HCT116 (cell line): ENCODE measurements around the gene MYH14. TPM values are rescaled to one million over a fixed set of nuclear protein-coding genes. Genes with fewer than 3 reads are reported as not detected.
"Not testable (repeated sequence)": the region's sequence is repeated elsewhere in the genome, so short reads cannot be mapped to it uniquely, and the experiment has no call there.

ENCODE experiments used
- ATAC-seq: fragments of 200-7000 bp; cut with Tn5 transposase; 2 replicates; pipeline ENCODE4 v1.9.1; 2020; ENCODE audit warnings: mild to moderate bottlenecking, moderate library complexity
- BruUV-seq: library from RNA; stranded (reverse); fragments of 400-500 nt; replicated peaks from 2 replicates; lab custom pipeline; 2021; lab: Mats Ljungman, UMichigan
- CTCF ChIA-PET: fragments of 300-600 bp; sonication (Branson Sonifier 250); formaldehyde crosslinking; loops from one replicate; lab custom pipeline; 2021; ENCODE audit warnings: antibody characterized with exemption; lab: Charles Lee
- POLR2A ChIA-PET: fragments of 300-600, 350-600 bp; sonication (Branson Sonifier 250); formaldehyde crosslinking; loops from one replicate; lab custom pipeline; 2021; ENCODE audit warnings: antibody characterized with exemption; lab: Charles Lee
- RAD21 ChIA-PET, 2 experiments: fragments of 300-600 bp; sonication (Branson Sonifier 250); formaldehyde crosslinking; loops; one replicate each; lab custom pipeline; 2023; ENCODE audit warnings: low total read pairs in 2 of 2; ENCODE audit not compliant: uncharacterized antibody in 2 of 2, unreplicated experiment in 2 of 2, low non-redundant PET in 1 of 2; lab: Charles Lee
- DNase-seq: peaks from one replicate; pipeline ENCODE4 v3.0.0-alpha.2; 2010; ENCODE audit warnings: low read depth, low spot score
- H2AFZ ChIP-seq: fragments of 200-600 bp; shearing (Covaris generic), sonication (generic); 2 replicates; pipeline ENCODE4 v1.6.1; 2017; ENCODE audit warnings: low read depth, mixed run types, mixed read lengths, antibody characterized with exemption, low read length; ENCODE audit not compliant: poor library complexity, severe bottlenecking
- H3K27ac ChIP-seq: 2 replicates; pipeline ENCODE4 v1.5.1; 2012; ENCODE audit warnings: low read depth, low read length
- H3K27me3 ChIP-seq: fragments of 200-600 bp; sonication (generic); 2 replicates; pipeline ENCODE4 v1.6.1; 2016; ENCODE audit warnings: mixed run types, low read length, mixed read lengths; ENCODE audit not compliant: insufficient read depth
- H3K36me3 ChIP-seq, 2 experiments: fragments of 200-500 bp in 1 of 2; fragments of 200-600 bp in 1 of 2; sonication (Bioruptor generic) in 1 of 2; sonication (generic) in 1 of 2; 2 replicates each; pipeline versions ENCODE4 v1.5.1 to v1.6.1; 2014 to 2016; ENCODE audit warnings: low read length in 2 of 2, inconsistent platforms in 1 of 2, mixed read lengths in 1 of 2, mixed run types in 1 of 2; ENCODE audit not compliant: insufficient read depth in 2 of 2, control insufficient read depth in 1 of 2
- H3K4me1 ChIP-seq, 2 experiments: fragments of 200-600 bp in 1 of 2; sonication (generic) in 1 of 2; 2 replicates each; pipeline versions ENCODE4 v1.5.1 to v1.6.1; 2012 to 2017; ENCODE audit warnings: low read length in 2 of 2, inconsistent platforms in 1 of 2, mild to moderate bottlenecking in 1 of 2, mixed read lengths in 1 of 2, mixed run types in 1 of 2, moderate library complexity in 1 of 2; ENCODE audit not compliant: insufficient read depth in 2 of 2, control insufficient read depth in 1 of 2
- H3K4me2 ChIP-seq: fragments of 200-600 bp; sonication (generic); 2 replicates; pipeline ENCODE4 v1.6.1; 2017; ENCODE audit warnings: mixed run types, low read length, mixed read lengths
- H3K4me3 ChIP-seq, 2 experiments: fragments of 200-600 bp in 1 of 2; sonication (generic) in 1 of 2; replicated peaks in 1 of 2; 2 replicates each; pipeline ENCODE4 v1.5.1; 2011 to 2016; ENCODE audit warnings: low read length in 2 of 2, control low read depth in 1 of 2, low read depth in 1 of 2, mild to moderate bottlenecking in 1 of 2, mixed read lengths in 1 of 2, mixed run types in 1 of 2
- H3K79me2 ChIP-seq: fragments of 200-600 bp; sonication (generic); 2 replicates; pipeline ENCODE4 v1.6.1; 2017; ENCODE audit warnings: mild to moderate bottlenecking, mixed run types, low read length, moderate library complexity, mixed read lengths; ENCODE audit not compliant: insufficient read depth
- H3K9ac ChIP-seq: fragments of 200-600 bp; sonication (generic); 2 replicates; pipeline ENCODE4 v1.6.1; 2016; ENCODE audit warnings: low read length, mixed read lengths
- H3K9me2 ChIP-seq: fragments of 200-600 bp; sonication (generic), shearing (Covaris generic); 2 replicates; pipeline ENCODE4 v1.6.1; 2017; ENCODE audit warnings: mixed run types, mild to moderate bottlenecking, moderate library complexity; ENCODE audit not compliant: insufficient read depth
- H3K9me3 ChIP-seq, 2 experiments: fragments of 200-500 bp in 1 of 2; fragments of 200-600 bp in 1 of 2; sonication (Bioruptor generic) in 1 of 2; sonication (generic) in 1 of 2; 2 replicates each; pipeline ENCODE4 v1.6.1; 2014 to 2017; ENCODE audit warnings: low read length in 2 of 2, mixed read lengths in 2 of 2, inconsistent platforms in 1 of 2, low read depth in 1 of 2, mild to moderate bottlenecking in 1 of 2, mixed run types in 1 of 2, moderate library complexity in 1 of 2; ENCODE audit not compliant: control insufficient read depth in 1 of 2, insufficient read depth in 1 of 2
- H4K20me1 ChIP-seq: fragments of 200-600 bp; sonication (generic), shearing (Covaris generic); 2 replicates; pipeline ENCODE4 v1.6.1; 2017; ENCODE audit warnings: mixed run types, mild to moderate bottlenecking, moderate library complexity; ENCODE audit not compliant: insufficient read depth
- POLR2A ChIP-seq: IDR thresholded peaks from 2 replicates; pipeline ENCODE4 v1.7.0; 2011; ENCODE audit warnings: borderline replicate concordance; ENCODE audit not compliant: insufficient read depth, insufficient read length; ENCODE audit errors: extremely low read depth
- POLR2AphosphoS5 ChIP-seq: IDR thresholded peaks from 2 replicates; pipeline ENCODE4 v1.6.1; 2011; ENCODE audit warnings: mild to moderate bottlenecking, low read depth, low read length, moderate library complexity
- ZBTB33 ChIP-seq: IDR thresholded peaks from 2 replicates; pipeline ENCODE4 v1.6.1; 2011; ENCODE audit warnings: mild to moderate bottlenecking, low read length, moderate library complexity; ENCODE audit not compliant: insufficient replicate concordance; ENCODE audit errors: extremely low read depth
- ZFX ChIP-seq: fragments of 450-650 bp; IDR thresholded peaks from 2 replicates; pipeline ENCODE4 v1.6.1; 2017
- intact Hi-C: fragments of 100-400 bp; cut with micrococcal nuclease; formaldehyde crosslinking; loops from 2 replicates; pipeline ENCODE4 v1.10.0; 2022
- total RNA-seq: library from RNA; stranded (reverse); gene quantifications from one replicate; pipeline ENCODE4 v1.2.1, GENCODE V29; 2021; ENCODE audit not compliant: unreplicated experiment

MYH14 gene
- total RNA-seq, 1 experiment from 2014 or later = 60.1 TPM

GRCh38 chr19:50329926-50330294 lies 126.5 kb downstream of the MYH14 start:
- TF ChIP-seq ZFX = peak; percentile 33; the same call in 1 of the 2 replicates
- TF ChIP-seq, all 23 proteins: peak for 1; not testable (repeated sequence) for 22
- H2AFZ ChIP-seq, H3K36me3 ChIP-seq, POLR2A ChIA-PET, H3K27me3 ChIP-seq, H4K20me1 ChIP-seq, H3K79me2 ChIP-seq, H3K9me3 ChIP-seq, ATAC-seq, H3K9me2 ChIP-seq, BruUV-seq, DNase-seq: not testable (repeated sequence)
- peaks cover 33 to 78% of the 10 kb centered on the region in 2 experiments for H3K4me1 ChIP-seq
- intact Hi-C loops = loop anchor here (2.0 kb wide), 1 partner anchor 165 kb away; no protein-coding TSS in a partner anchor
- ChIA-PET RAD21 (interaction anchor here in 1 of 2 experiments (1.0 kb wide), 1 partner anchor 27 kb away, joined by 3 read pairs; no protein-coding TSS in a partner anchor), CTCF (interaction anchor here (1.0 to 1.9 kb wide), 5 partner anchors 14 to 208 kb away, joined by 3 to 10 read pairs (median 5); no protein-coding TSS in a partner anchor)
- H3K4me3 ChIP-seq = peak overlapping the region; percentile 55 to 62
- H3K4me2 ChIP-seq = peak overlapping the region; percentile 86
- H3K9ac ChIP-seq = peak overlapping the region; percentile 49
- peak overlapping the region; percentile 81 for H3K27ac ChIP-seq

DNA sequence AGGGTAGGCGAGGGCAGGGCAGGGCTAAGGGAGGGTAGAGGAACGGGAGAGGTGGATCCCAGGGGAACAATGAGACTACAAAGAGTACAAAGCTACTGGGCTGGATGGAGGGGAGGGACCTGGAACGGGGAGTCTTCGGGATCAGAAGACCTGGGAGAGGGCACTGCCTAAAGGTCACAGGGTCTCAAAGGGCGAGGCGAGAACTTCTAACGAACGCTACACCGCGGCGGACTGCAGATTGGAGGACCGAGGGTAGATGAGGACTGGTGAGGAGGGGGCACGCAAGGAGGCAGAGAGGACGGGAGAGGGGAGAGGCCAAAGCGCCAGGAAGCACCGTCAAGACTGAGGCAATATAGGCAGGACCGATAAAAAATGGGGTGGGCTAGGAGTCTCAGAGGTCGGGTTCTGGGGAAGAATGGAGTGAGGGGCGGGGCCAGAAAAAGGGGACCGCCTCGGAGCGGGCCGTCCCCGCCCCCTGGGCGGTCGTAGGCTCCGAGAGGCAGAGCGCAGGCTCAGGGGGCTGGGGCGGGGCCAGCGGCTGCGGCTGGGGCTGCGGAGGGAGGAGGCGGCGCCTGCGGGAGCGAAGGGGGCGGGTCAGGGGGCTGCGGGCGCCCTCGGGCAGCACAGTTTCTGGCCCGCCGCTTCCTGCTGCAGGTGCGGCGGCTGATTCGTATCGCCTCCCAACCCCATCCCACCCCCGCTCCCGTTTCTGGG lies 127.1 kb downstream of the MYH14 start:
- Histone ChIP-seq H3K4me2 (peak overlapping the region; percentile 86), H3K27me3 (no peaks in the 10 kb centered on the region), H4K20me1 (no peaks in the 10 kb centered on the region), H3K9me2 (no peaks in the 10 kb centered on the region), H3K9ac (peak overlapping the region; percentile 49), H3K4me3 (peak overlapping the region; percentile 55 to 62), H3K9me3 (no peaks in the 10 kb centered on the region), H3K27ac (peak overlapping the region; percentile 81), H3K36me3 (no peaks in the 10 kb centered on the region), H2AFZ (no peak overlapping the region), H3K4me1 (peaks cover 30 to 74% of the 10 kb centered on the region in 2 experiments), H3K79me2 (peaks cover 3% of the 10 kb centered on the region; the same call in 1 of the 2 replicates)
- ATAC-seq (peak; percentile 46), DNase-seq (peak; percentile 53)
- ChIA-PET RAD21 (no interaction called here), CTCF (no interaction called here), POLR2A (no interaction called here)
- peak; percentile 47; the same call in 1 of the 2 replicates for TF ChIP-seq POLR2AphosphoS5
- peak; percentile 3 for TF ChIP-seq POLR2A
- TF ChIP-seq ZBTB33 = no peak
- intact Hi-C loops = no loop called here
- no TSS peak for BruUV-seq
